ENCODE measurements around the gene FNBP1. TPM values are rescaled to one million over a fixed set of nuclear protein-coding genes. Genes with fewer than 3 reads are reported as not detected.

The FNBP1 gene
- total and polyA plus RNA-seq, 2 of the 13 experiments (the other 11 are each of a cell fraction or from before 2014, with no cell fraction given), result 5.4 to 19.5 TPM

GRCh38 chr9:130008538-130008937, 34.5 kb downstream of the FNBP1 start (continued):
- TF ChIP-seq TERF1 (CRISPR knock-in tag; IDR thresholded peaks at IDR 0.05) (no peak), HNF1B (CRISPR knock-in tag; IDR thresholded peaks at IDR 0.05) (no peak), RORA (CRISPR knock-in tag; IDR thresholded peaks at IDR 0.05) (no peak), SOX13 (IDR thresholded peaks at IDR 0.05) (no peak), SOX13 (CRISPR knock-in tag; conservative IDR thresholded peaks at IDR 0.05 in 1 of 2, IDR thresholded peaks at IDR 0.05 in 1 of 2) (peak in 1 of 2 experiments; percentile 58; a peak in 1 of 4 replicates), ZMYM3 (CRISPR knock-in tag; IDR thresholded peaks at IDR 0.05) (peak; percentile 68), NCOA2 (CRISPR knock-in tag; IDR thresholded peaks at IDR 0.05) (peak; percentile 55; the same call in 1 of the 2 replicates), HOXD1 (CRISPR knock-in tag; IDR thresholded peaks at IDR 0.05) (no peak), ERF (CRISPR knock-in tag; IDR thresholded peaks at IDR 0.05) (peak; percentile 58; the same call in 1 of the 2 replicates), RARA (CRISPR knock-in tag; IDR thresholded peaks at IDR 0.05) (0 out of 2 replicates have a peak, but pooled peaks have one; percentile 18), ZNF317 (CRISPR knock-in tag; IDR thresholded peaks at IDR 0.05) (0 out of 2 replicates have a peak, but pooled peaks have one; percentile 52), NR2F6 (IDR thresholded peaks at IDR 0.05) (peak; percentile 34; the same call in 1 of the 2 replicates), NR2F6 (CRISPR knock-in tag; IDR thresholded peaks at IDR 0.05) (0 out of 2 replicates have a peak, but pooled peaks have one; percentile 13), ZNF773 (CRISPR knock-in tag; IDR thresholded peaks at IDR 0.05; ENCODE audit: borderline replicate concordance) (no peak), ZMAT3 (CRISPR knock-in tag; conservative IDR thresholded peaks at IDR 0.05) (no peak), SOX6 (IDR thresholded peaks at IDR 0.05) (no peak), SOX6 (CRISPR knock-in tag; IDR thresholded peaks at IDR 0.05) (peak; percentile 65; the same call in 1 of the 2 replicates), HNF4G (IDR thresholded peaks at IDR 0.05; ENCODE audit: borderline replicate concordance, low read depth, low read length) (peak; percentile 86), HNF4G (CRISPR knock-in tag; IDR thresholded peaks at IDR 0.05; ENCODE audit: borderline replicate concordance, low read depth) (no peak; the same call in 1 of the 2 replicates), TBX2 (CRISPR knock-in tag; IDR thresholded peaks at IDR 0.05; ENCODE audit: borderline replicate concordance) (peak; percentile 44; the same call in 1 of the 2 replicates), ZMYM4 (CRISPR knock-in tag; IDR thresholded peaks at IDR 0.05) (peak; percentile 56), PHF20 (CRISPR knock-in tag; IDR thresholded peaks at IDR 0.05) (no peak), ASH2L (IDR thresholded peaks at IDR 0.05; ENCODE audit: insufficient read length, low read depth, low read length) (peak; percentile 46), GATAD2A (CRISPR knock-in tag; IDR thresholded peaks at IDR 0.05) (peak; percentile 76), ATF1 (CRISPR knock-in tag; IDR thresholded peaks at IDR 0.05) (no peak)
- TF ChIP-seq, protein P1, sequence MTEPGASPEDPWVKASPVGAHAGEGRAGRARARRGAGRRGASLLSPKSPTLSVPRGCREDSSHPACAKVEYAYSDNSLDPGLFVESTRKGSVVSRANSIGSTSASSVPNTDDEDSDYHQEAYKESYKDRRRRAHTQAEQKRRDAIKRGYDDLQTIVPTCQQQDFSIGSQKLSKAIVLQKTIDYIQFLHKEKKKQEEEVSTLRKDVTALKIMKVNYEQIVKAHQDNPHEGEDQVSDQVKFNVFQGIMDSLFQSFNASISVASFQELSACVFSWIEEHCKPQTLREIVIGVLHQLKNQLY (CRISPR knock-in tag; IDR thresholded peaks at IDR 0.05), result no peak
- TF ChIP-seq, protein P2, sequence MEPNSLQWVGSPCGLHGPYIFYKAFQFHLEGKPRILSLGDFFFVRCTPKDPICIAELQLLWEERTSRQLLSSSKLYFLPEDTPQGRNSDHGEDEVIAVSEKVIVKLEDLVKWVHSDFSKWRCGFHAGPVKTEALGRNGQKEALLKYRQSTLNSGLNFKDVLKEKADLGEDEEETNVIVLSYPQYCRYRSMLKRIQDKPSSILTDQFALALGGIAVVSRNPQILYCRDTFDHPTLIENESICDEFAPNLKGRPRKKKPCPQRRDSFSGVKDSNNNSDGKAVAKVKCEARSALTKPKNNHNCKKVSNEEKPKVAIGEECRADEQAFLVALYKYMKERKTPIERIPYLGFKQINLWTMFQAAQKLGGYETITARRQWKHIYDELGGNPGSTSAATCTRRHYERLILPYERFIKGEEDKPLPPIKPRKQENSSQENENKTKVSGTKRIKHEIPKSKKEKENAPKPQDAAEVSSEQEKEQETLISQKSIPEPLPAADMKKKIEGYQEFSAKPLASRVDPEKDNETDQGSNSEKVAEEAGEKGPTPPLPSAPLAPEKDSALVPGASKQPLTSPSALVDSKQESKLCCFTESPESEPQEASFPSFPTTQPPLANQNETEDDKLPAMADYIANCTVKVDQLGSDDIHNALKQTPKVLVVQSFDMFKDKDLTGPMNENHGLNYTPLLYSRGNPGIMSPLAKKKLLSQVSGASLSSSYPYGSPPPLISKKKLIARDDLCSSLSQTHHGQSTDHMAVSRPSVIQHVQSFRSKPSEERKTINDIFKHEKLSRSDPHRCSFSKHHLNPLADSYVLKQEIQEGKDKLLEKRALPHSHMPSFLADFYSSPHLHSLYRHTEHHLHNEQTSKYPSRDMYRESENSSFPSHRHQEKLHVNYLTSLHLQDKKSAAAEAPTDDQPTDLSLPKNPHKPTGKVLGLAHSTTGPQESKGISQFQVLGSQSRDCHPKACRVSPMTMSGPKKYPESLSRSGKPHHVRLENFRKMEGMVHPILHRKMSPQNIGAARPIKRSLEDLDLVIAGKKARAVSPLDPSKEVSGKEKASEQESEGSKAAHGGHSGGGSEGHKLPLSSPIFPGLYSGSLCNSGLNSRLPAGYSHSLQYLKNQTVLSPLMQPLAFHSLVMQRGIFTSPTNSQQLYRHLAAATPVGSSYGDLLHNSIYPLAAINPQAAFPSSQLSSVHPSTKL (CRISPR knock-in tag; IDR thresholded peaks at IDR 0.05), result peak; percentile 81
